SK-N-SH treated with all-trans-retinoic acid at 6 μM for 48 hours (cell line): ENCODE data around the gene MYOC.

Experiments used
- ATAC-seq: fragments of 200-7000 bp; cut with Tn5 transposase; 3 replicates; pipeline ENCODE4 v1.9.1; 2020; ENCODE audit warnings: mild to moderate bottlenecking, moderate library complexity
- ARNTL ChIP-seq: fragments of 450-650 bp; formaldehyde crosslinking; IDR thresholded peaks from 2 replicates; pipeline ENCODE4 v1.5.0; 2020; ENCODE audit warnings: low read depth, mild to moderate bottlenecking, moderate library complexity, borderline replicate concordance
- BACH2 ChIP-seq: fragments of 250-450 bp; sonication (Bioruptor Pico); IDR thresholded peaks from 2 replicates; pipeline ENCODE4 v1.9.0; 2021; ENCODE audit warnings: mild to moderate bottlenecking, borderline replicate concordance
- CSDC2 ChIP-seq: fragments of 250-450 bp; sonication (Bioruptor Pico); IDR thresholded peaks from 2 replicates; pipeline ENCODE4 v1.5.0; 2020; ENCODE audit warnings: mild to moderate bottlenecking, moderate library complexity
- ESRRG ChIP-seq: fragments of 250-450 bp; sonication (Bioruptor Pico); IDR thresholded peaks from 2 replicates; pipeline ENCODE4 v1.6.1; 2021; ENCODE audit warnings: mild to moderate bottlenecking
- GLIS3 ChIP-seq: fragments of 250-450 bp; sonication (Bioruptor Pico); IDR thresholded peaks from 2 replicates; pipeline ENCODE4 v1.5.0; 2020; ENCODE audit warnings: mild to moderate bottlenecking, moderate library complexity
- ISL1 ChIP-seq: fragments of 250-450 bp; sonication (Bioruptor Pico); IDR thresholded peaks from 2 replicates; pipeline ENCODE4 v2.1.2; 2022; ENCODE audit warnings: mild to moderate bottlenecking, moderate library complexity
- OSR1 ChIP-seq: fragments of 250-450 bp; sonication (Bioruptor Pico); IDR thresholded peaks from 2 replicates; pipeline ENCODE4 v1.8.0; 2022; ENCODE audit warnings: moderate library complexity, mild to moderate bottlenecking, inconsistent platforms
- PATZ1 ChIP-seq: fragments of 250-450 bp; sonication (Bioruptor Pico); IDR thresholded peaks from 2 replicates; pipeline ENCODE4 v1.8.0; 2020; ENCODE audit warnings: mild to moderate bottlenecking, moderate library complexity, borderline replicate concordance
- POU6F1 ChIP-seq: fragments of 250-450 bp; sonication (Bioruptor Pico); IDR thresholded peaks from 2 replicates; pipeline ENCODE4 v1.8.0; 2021; ENCODE audit warnings: low read depth, mild to moderate bottlenecking, moderate library complexity, borderline replicate concordance
- PPARA ChIP-seq: fragments of 250-450 bp; sonication (Bioruptor Pico); IDR thresholded peaks from 2 replicates; pipeline ENCODE4 v1.5.0; 2020; ENCODE audit warnings: mild to moderate bottlenecking, borderline replicate concordance
- RARB ChIP-seq: fragments of 250-450 bp; sonication (Bioruptor Pico); IDR thresholded peaks from 2 replicates; pipeline ENCODE4 v1.8.0; 2021; ENCODE audit warnings: mild to moderate bottlenecking, moderate library complexity
- SNAI2 ChIP-seq: fragments of 250-450 bp; sonication (Bioruptor Pico); IDR thresholded peaks from 2 replicates; pipeline ENCODE4 v1.5.0; 2020; ENCODE audit warnings: mild to moderate bottlenecking, moderate library complexity
- TOX ChIP-seq: fragments of 250-450 bp; sonication (Bioruptor Pico); IDR thresholded peaks from 2 replicates; pipeline ENCODE4 v1.8.0; 2021; ENCODE audit warnings: mild to moderate bottlenecking, moderate library complexity, borderline replicate concordance
- ZC3H10 ChIP-seq: fragments of 250-450 bp; sonication (Bioruptor Pico); IDR thresholded peaks from 2 replicates; pipeline ENCODE4 v1.5.1; 2021; ENCODE audit warnings: mild to moderate bottlenecking, moderate library complexity
- ZFP3 ChIP-seq: fragments of 250-450 bp; sonication (Bioruptor Pico); IDR thresholded peaks from 2 replicates; pipeline ENCODE4 v1.5.0; 2020; ENCODE audit warnings: mild to moderate bottlenecking, moderate library complexity
- ZFP30 ChIP-seq: fragments of 450-650 bp; formaldehyde crosslinking; IDR thresholded peaks from 2 replicates; pipeline ENCODE4 v1.5.0; 2022; ENCODE audit warnings: mild to moderate bottlenecking, moderate library complexity
- ZNF70 ChIP-seq: fragments of 450-650 bp; formaldehyde crosslinking; IDR thresholded peaks from 2 replicates; pipeline ENCODE4 v1.5.0; 2020; ENCODE audit warnings: mild to moderate bottlenecking, moderate library complexity
- ZNF8 ChIP-seq: fragments of 450-650 bp; formaldehyde crosslinking; IDR thresholded peaks from 2 replicates; pipeline ENCODE4 v1.5.0; 2020; ENCODE audit warnings: mild to moderate bottlenecking, moderate library complexity
- TF ChIP-seq, protein P1 (sequence below): fragments of 250-450 bp; sonication (Bioruptor Pico); IDR thresholded peaks from 2 replicates; pipeline ENCODE4 v1.5.0; 2020; ENCODE audit warnings: mild to moderate bottlenecking, moderate library complexity
- TF ChIP-seq, protein P2 (sequence below): fragments of 250-450 bp; sonication (Bioruptor Pico); IDR thresholded peaks from 2 replicates; pipeline ENCODE4 v1.5.1; 2020; ENCODE audit warnings: low read depth, mild to moderate bottlenecking, moderate library complexity
- TF ChIP-seq, protein P3 (sequence below): fragments of 250-450 bp; sonication (Bioruptor Pico); IDR thresholded peaks from 2 replicates; pipeline ENCODE4 v1.5.1; 2021; ENCODE audit warnings: mild to moderate bottlenecking, moderate library complexity

MYOC gene

GRCh38 chr1:171597203-171597602, 55.3 kb downstream of the MYOC start:
- ATAC-seq = peak; percentile 19; the same call in 2 of the 3 replicates
- no peak for TF ChIP-seq ZNF70 (CRISPR knock-in tag)
- TF ChIP-seq BACH2 (CRISPR knock-in tag) = no peak
- TF ChIP-seq ESRRG (CRISPR knock-in tag) = no peak
- TF ChIP-seq SNAI2 = no peak
- no peak for TF ChIP-seq RARB (CRISPR knock-in tag)
- TF ChIP-seq ARNTL (CRISPR knock-in tag) = no peak
- TF ChIP-seq ZFP30 = no peak
- TF ChIP-seq POU6F1 (CRISPR knock-in tag) = no peak

DNA sequence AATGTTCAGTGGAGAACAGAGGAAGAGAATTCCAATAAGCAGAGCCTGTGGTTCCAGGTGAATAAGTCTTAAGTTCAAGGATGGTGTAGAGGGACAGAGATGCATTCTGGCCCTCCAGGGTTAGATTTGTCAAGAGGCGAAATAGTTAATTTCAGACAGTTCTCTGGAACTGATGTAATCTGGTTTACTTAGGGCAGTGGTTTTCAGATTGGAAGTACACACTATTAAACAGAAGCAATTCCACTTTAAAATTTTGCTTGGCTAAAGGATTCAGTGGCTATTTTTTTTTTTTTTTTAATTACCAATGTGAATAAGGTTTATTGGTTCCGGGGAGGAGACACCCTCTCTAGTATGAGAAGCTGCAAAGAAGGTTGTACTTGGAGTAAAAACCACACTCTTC, 55.8 kb downstream of the MYOC start:
- ATAC-seq = no peak
- TF ChIP-seq, protein P1, sequence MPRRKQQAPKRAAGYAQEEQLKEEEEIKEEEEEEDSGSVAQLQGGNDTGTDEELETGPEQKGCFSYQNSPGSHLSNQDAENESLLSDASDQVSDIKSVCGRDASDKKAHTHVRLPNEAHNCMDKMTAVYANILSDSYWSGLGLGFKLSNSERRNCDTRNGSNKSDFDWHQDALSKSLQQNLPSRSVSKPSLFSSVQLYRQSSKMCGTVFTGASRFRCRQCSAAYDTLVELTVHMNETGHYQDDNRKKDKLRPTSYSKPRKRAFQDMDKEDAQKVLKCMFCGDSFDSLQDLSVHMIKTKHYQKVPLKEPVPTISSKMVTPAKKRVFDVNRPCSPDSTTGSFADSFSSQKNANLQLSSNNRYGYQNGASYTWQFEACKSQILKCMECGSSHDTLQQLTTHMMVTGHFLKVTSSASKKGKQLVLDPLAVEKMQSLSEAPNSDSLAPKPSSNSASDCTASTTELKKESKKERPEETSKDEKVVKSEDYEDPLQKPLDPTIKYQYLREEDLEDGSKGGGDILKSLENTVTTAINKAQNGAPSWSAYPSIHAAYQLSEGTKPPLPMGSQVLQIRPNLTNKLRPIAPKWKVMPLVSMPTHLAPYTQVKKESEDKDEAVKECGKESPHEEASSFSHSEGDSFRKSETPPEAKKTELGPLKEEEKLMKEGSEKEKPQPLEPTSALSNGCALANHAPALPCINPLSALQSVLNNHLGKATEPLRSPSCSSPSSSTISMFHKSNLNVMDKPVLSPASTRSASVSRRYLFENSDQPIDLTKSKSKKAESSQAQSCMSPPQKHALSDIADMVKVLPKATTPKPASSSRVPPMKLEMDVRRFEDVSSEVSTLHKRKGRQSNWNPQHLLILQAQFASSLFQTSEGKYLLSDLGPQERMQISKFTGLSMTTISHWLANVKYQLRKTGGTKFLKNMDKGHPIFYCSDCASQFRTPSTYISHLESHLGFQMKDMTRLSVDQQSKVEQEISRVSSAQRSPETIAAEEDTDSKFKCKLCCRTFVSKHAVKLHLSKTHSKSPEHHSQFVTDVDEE (CRISPR knock-in tag) = no peak
- TF ChIP-seq ARNTL (CRISPR knock-in tag) (no peak), ZC3H10 (CRISPR knock-in tag) (no peak), PATZ1 (CRISPR knock-in tag) (no peak), POU6F1 (CRISPR knock-in tag) (no peak), RARB (CRISPR knock-in tag) (no peak), ZNF8 (no peak), ISL1 (CRISPR knock-in tag) (no peak), OSR1 (CRISPR knock-in tag) (no peak), PPARA (CRISPR knock-in tag) (no peak), GLIS3 (CRISPR knock-in tag) (no peak), ZFP3 (CRISPR knock-in tag) (no peak), TOX (CRISPR knock-in tag) (no peak), ZFP30 (no peak), CSDC2 (CRISPR knock-in tag) (no peak)
- TF ChIP-seq, protein P2, sequence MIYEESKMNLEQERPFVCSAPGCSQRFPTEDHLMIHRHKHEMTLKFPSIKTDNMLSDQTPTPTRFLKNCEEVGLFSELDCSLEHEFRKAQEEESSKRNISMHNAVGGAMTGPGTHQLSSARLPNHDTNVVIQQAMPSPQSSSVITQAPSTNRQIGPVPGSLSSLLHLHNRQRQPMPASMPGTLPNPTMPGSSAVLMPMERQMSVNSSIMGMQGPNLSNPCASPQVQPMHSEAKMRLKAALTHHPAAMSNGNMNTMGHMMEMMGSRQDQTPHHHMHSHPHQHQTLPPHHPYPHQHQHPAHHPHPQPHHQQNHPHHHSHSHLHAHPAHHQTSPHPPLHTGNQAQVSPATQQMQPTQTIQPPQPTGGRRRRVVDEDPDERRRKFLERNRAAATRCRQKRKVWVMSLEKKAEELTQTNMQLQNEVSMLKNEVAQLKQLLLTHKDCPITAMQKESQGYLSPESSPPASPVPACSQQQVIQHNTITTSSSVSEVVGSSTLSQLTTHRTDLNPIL (CRISPR knock-in tag) = no peak
- TF ChIP-seq, protein P3, sequence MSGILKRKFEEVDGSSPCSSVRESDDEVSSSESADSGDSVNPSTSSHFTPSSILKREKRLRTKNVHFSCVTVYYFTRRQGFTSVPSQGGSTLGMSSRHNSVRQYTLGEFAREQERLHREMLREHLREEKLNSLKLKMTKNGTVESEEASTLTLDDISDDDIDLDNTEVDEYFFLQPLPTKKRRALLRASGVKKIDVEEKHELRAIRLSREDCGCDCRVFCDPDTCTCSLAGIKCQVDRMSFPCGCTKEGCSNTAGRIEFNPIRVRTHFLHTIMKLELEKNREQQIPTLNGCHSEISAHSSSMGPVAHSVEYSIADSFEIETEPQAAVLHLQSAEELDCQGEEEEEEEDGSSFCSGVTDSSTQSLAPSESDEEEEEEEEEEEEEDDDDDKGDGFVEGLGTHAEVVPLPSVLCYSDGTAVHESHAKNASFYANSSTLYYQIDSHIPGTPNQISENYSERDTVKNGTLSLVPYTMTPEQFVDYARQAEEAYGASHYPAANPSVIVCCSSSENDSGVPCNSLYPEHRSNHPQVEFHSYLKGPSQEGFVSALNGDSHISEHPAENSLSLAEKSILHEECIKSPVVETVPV (CRISPR knock-in tag) = no peak
